NOMO-1 treated with DMSO at 0.1 percent for 48 hours (cell line): Measurements from ENCODE around the gene SSBP3.

Experiments used
- DNase-seq: peaks from one replicate; lab custom pipeline; 2025; ENCODE audit not compliant: unreplicated experiment; lab: John Stamatoyannopoulos, UW

SSBP3 gene

GRCh38 chr1:54273092-54273794 is 133.0 kb downstream of the SSBP3 start:
- no peak for DNase-seq

- DNase-seq = no peak
Observed at GRCh38 chr1:54272772-54273091, 133.5 kb downstream of the SSBP3 start.

GRCh38 chr1:54272134-54272533 is 134.1 kb downstream of the SSBP3 start:
- no peak for DNase-seq

GRCh38 chr1:54271341-54271740 is 134.9 kb downstream of the SSBP3 start:
- DNase-seq = no peak

- no peak for DNase-seq
Observed at GRCh38 chr1:54270543-54270942, 135.7 kb downstream of the SSBP3 start.

GRCh38 chr1:54268762-54269297 is 137.4 kb downstream of the SSBP3 start:
- DNase-seq = peak; percentile 26

GRCh38 chr1:54267815-54268761 is 138.1 kb downstream of the SSBP3 start:
- no peak for DNase-seq

- no peak for DNase-seq
Observed at GRCh38 chr1:54266908-54267307, 139.3 kb downstream of the SSBP3 start.

- DNase-seq = no peak
Observed at GRCh38 chr1:54266195-54266594, 140.0 kb downstream of the SSBP3 start.

- DNase-seq = no peak
Observed at GRCh38 chr1:54265659-54266058, 140.5 kb downstream of the SSBP3 start.

GRCh38 chr1:54265126-54265525 is 141.1 kb downstream of the SSBP3 start:
- DNase-seq = no peak

- no peak for DNase-seq
Observed at GRCh38 chr1:54263601-54264226, 142.5 kb downstream of the SSBP3 start.

GRCh38 chr1:54262244-54262643 is 143.9 kb downstream of the SSBP3 start:
- DNase-seq = no peak

- DNase-seq = no peak
Observed at GRCh38 chr1:54260810-54261209, 145.4 kb downstream of the SSBP3 start.

- DNase-seq = no peak
Observed at GRCh38 chr1:54259546-54260140, 146.6 kb downstream of the SSBP3 start.

GRCh38 chr1:54257876-54258275 is 148.3 kb downstream of the SSBP3 start:
- no peak for DNase-seq

GRCh38 chr1:54257346-54257620 is 148.9 kb downstream of the SSBP3 start:
- no peak for DNase-seq

GRCh38 chr1:54256522-54257345 is 149.5 kb downstream of the SSBP3 start:
- DNase-seq = no peak

- no peak for DNase-seq
Observed at GRCh38 chr1:54255026-54255702, 151.0 kb downstream of the SSBP3 start.

- DNase-seq = no peak
Observed at GRCh38 chr1:54254055-54254454, 152.1 kb downstream of the SSBP3 start.
